Measurements from ENCODE around the gene SLC45A1.

The SLC45A1 gene

GRCh38 chr1:8311068-8311718, 6.7 kb upstream of the SLC45A1 start:
- no peak for DNase-seq (ENCODE audit: low read depth in 2 of 2)

GRCh38 chr1:8312235-8313218, 5.4 kb upstream of the SLC45A1 start:
- no peak for DNase-seq (ENCODE audit: low read depth in 2 of 2)

GRCh38 chr1:8313231-8313630, 4.7 kb upstream of the SLC45A1 start:
- no peak for DNase-seq (ENCODE audit: low read depth in 2 of 2)

- DNase-seq (ENCODE audit: low read depth in 2 of 2), result peak; percentile 23 to 29
Measured at GRCh38 chr1:8314346-8315280, 3.3 kb upstream of the SLC45A1 start.

GRCh38 chr1:8315573-8316475, 2.1 kb upstream of the SLC45A1 start:
- DNase-seq (ENCODE audit: low read depth in 2 of 2), result no peak

- DNase-seq (ENCODE audit: low read depth in 2 of 2), result no peak
Measured at GRCh38 chr1:8318436-8318835, 522 bp downstream of the SLC45A1 start.

- no peak for DNase-seq (ENCODE audit: low read depth in 2 of 2)
Measured at GRCh38 chr1:8321612-8322011, 3.7 kb downstream of the SLC45A1 start.

- no peak for DNase-seq (ENCODE audit: low read depth in 2 of 2)
Measured at GRCh38 chr1:8323706-8324105, 5.8 kb downstream of the SLC45A1 start.

GRCh38 chr1:8324176-8324810, 6.4 kb downstream of the SLC45A1 start:
- no peak for DNase-seq (ENCODE audit: low read depth in 2 of 2)

GRCh38 chr1:8325771-8326170, 7.9 kb downstream of the SLC45A1 start:
- DNase-seq (ENCODE audit: low read depth in 2 of 2), result no peak

GRCh38 chr1:8326265-8326664, 8.4 kb downstream of the SLC45A1 start:
- DNase-seq (ENCODE audit: low read depth in 2 of 2), result no peak

- DNase-seq (ENCODE audit: low read depth in 2 of 2), result no peak
Measured at GRCh38 chr1:8328271-8328670, 10.4 kb downstream of the SLC45A1 start.

GRCh38 chr1:8329439-8329838, 11.5 kb downstream of the SLC45A1 start:
- no peak for DNase-seq (ENCODE audit: low read depth in 2 of 2)

- DNase-seq (ENCODE audit: low read depth in 2 of 2), result no peak
Measured at GRCh38 chr1:8329858-8330257, 11.9 kb downstream of the SLC45A1 start.

GRCh38 chr1:8330271-8331125, 12.6 kb downstream of the SLC45A1 start:
- DNase-seq (ENCODE audit: low read depth in 2 of 2), result no peak

- no peak for DNase-seq (ENCODE audit: low read depth in 2 of 2)
Measured at GRCh38 chr1:8332806-8333205, 14.9 kb downstream of the SLC45A1 start.

- no peak for DNase-seq (ENCODE audit: low read depth in 2 of 2)
Measured at GRCh38 chr1:8333246-8333987, 15.5 kb downstream of the SLC45A1 start.

GRCh38 chr1:8334106-8334851, 16.4 kb downstream of the SLC45A1 start:
- no peak for DNase-seq (ENCODE audit: low read depth in 2 of 2)
